ENCODE results near the gene SCAMP1. TPM values are rescaled to one million over a fixed set of nuclear protein-coding genes. Genes with fewer than 3 reads are reported as not detected.

Gene SCAMP1
- total RNA-seq, 2 experiments from 2014 or later: 13.6 to 18.3 TPM

DNA sequence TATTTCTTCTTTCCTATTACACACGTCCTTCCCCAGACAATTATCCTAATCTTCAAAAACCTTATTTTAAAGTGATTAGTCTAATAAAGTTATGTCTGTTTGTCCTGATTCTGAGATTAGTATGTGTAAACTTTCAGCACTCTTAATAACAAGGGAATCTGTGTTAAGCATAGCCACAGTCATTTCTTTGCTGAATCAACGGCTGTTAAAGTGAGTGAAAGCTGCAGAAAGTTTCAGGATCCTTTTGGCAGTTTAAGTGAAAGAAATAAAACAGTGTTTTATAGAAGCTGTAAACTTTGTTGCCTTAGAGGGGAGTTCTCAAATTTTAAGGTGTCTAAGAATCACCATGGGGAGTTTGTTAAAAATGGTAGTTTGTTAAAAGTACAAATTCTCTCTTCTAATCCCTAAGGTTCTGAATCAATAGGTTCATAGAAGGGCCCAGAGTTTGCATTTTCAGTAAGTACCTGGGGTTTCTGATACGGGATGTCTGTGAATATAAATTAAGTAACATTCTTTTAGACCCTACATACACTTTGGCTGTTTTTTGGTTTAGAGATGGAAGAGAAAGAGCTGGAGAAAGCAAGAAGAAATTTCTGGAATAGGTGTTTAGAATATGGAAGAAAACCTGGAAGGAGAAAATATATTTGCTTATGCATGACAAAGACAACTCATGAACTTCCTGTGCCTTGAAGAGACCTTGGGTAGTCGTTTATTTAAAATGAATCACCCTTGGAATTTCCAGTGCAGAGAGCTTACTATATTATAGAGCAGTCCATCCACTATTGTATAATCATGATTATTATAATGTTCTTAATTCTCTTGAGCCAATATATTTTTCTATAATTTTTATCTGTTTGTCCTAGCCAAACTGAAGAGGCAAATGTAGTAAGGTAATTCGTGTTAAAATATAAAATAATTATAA is 45.7 kb downstream of the SCAMP1 start:
- H3K27ac Mint-ChIP-seq: peak overlapping the region; percentile 71
- ChIA-PET CTCF (interaction anchor here (1.1 kb wide), 1 partner anchor 45 kb away, joined by 3 read pairs; the partner anchor contains the start of gene SCAMP1), POLR2A (no interaction called here)
- no peak overlapping the region for H3K4me3 Mint-ChIP-seq
- H3K9me3 Mint-ChIP-seq: no peaks in the 10 kb centered on the region
- DNase-seq: no peak
- H3K27me3 Mint-ChIP-seq: no peaks in the 10 kb centered on the region
- H3K4me1 Mint-ChIP-seq (ENCODE audit: low read depth): peaks cover 38% of the 10 kb centered on the region
- intact Hi-C loops (cut with micrococcal nuclease): loop anchor here (1.0 kb wide), 1 partner anchor 45 kb away; no protein-coding TSS in a partner anchor
- peaks cover 14% of the 10 kb centered on the region for H3K36me3 Mint-ChIP-seq

- peaks cover 14% of the 10 kb centered on the region for H3K36me3 Mint-ChIP-seq
- ChIA-PET CTCF (no interaction called here), POLR2A (no interaction called here)
- H3K4me1 Mint-ChIP-seq (ENCODE audit: low read depth): peaks cover 42% of the 10 kb centered on the region
- H3K4me3 Mint-ChIP-seq: no peak overlapping the region
- H3K27ac Mint-ChIP-seq: no peak overlapping the region
- no peak for DNase-seq
- intact Hi-C loops (cut with micrococcal nuclease): no loop called here
- H3K27me3 Mint-ChIP-seq: no peaks in the 10 kb centered on the region
- H3K9me3 Mint-ChIP-seq: no peaks in the 10 kb centered on the region
Measured at GRCh38 chr5:78407458-78407857, 47.0 kb downstream of the SCAMP1 start.

DNA sequence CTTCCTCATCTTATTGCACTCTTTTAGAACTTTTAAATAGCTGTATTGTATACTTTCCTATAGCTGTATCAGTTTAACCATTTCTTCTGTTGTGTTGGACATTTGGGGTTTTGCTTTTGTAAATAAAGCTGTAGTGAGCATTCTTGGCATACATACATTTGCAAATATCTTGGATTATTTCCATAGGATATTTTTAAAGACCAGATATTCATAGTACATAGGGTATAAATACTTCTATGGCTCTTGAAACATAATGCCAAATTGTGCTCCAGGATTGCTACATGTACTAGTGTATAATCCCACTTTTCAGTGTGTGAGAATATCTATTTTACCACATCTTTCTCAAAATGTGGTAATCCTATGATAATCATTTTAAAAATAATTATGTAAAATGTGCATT is 51.2 kb downstream of the SCAMP1 start:
- ChIA-PET POLR2A (no interaction called here), CTCF (no interaction called here)
- Mint-ChIP-seq H3K4me1 (ENCODE audit: low read depth) (peaks cover 28% of the 10 kb centered on the region), H3K9me3 (no peaks in the 10 kb centered on the region), H3K4me3 (no peak overlapping the region), H3K27me3 (no peaks in the 10 kb centered on the region), H3K36me3 (peaks cover 20% of the 10 kb centered on the region), H3K27ac (no peak overlapping the region)
- intact Hi-C loops (cut with micrococcal nuclease): no loop called here
- no peak for DNase-seq

- Mint-ChIP-seq H3K4me1 (ENCODE audit: low read depth) (peaks cover 15% of the 10 kb centered on the region), H3K9me3 (no peaks in the 10 kb centered on the region), H3K36me3 (peaks cover 32% of the 10 kb centered on the region), H3K27me3 (no peaks in the 10 kb centered on the region), H3K27ac (no peak overlapping the region), H3K4me3 (no peak overlapping the region)
- no peak for DNase-seq
- intact Hi-C loops (cut with micrococcal nuclease): no loop called here
- CTCF ChIA-PET: interaction anchor here (0.7 to 1.1 kb wide), 2 partner anchors 51 to 152 kb away, joined by 3 read pairs; no protein-coding TSS in a partner anchor
- POLR2A ChIA-PET: no interaction called here
Measured at GRCh38 chr5:78416677-78417425, 56.4 kb downstream of the SCAMP1 start.

- Mint-ChIP-seq H3K27me3 (no peaks in the 10 kb centered on the region), H3K4me1 (ENCODE audit: low read depth) (peaks cover 3% of the 10 kb centered on the region), H3K27ac (no peak overlapping the region), H3K4me3 (no peak overlapping the region), H3K36me3 (peaks cover 37% of the 10 kb centered on the region), H3K9me3 (no peaks in the 10 kb centered on the region)
- intact Hi-C loops (cut with micrococcal nuclease): no loop called here
- DNase-seq: no peak
- POLR2A ChIA-PET: no interaction called here
- CTCF ChIA-PET: no interaction called here
Measured at GRCh38 chr5:78419396-78419795, 59.0 kb downstream of the SCAMP1 start.

- no peak for DNase-seq
- no peak overlapping the region for H3K4me3 Mint-ChIP-seq
- CTCF ChIA-PET: no interaction called here
- H3K27me3 Mint-ChIP-seq: no peaks in the 10 kb centered on the region
- H3K4me1 Mint-ChIP-seq (ENCODE audit: low read depth): peaks cover 3% of the 10 kb centered on the region
- POLR2A ChIA-PET: no interaction called here
- intact Hi-C loops (cut with micrococcal nuclease): no loop called here
- H3K36me3 Mint-ChIP-seq: peaks cover 42% of the 10 kb centered on the region
- no peak overlapping the region for H3K27ac Mint-ChIP-seq
- H3K9me3 Mint-ChIP-seq: no peaks in the 10 kb centered on the region
Measured at GRCh38 chr5:78420548-78420947, 60.1 kb downstream of the SCAMP1 start.

DNA sequence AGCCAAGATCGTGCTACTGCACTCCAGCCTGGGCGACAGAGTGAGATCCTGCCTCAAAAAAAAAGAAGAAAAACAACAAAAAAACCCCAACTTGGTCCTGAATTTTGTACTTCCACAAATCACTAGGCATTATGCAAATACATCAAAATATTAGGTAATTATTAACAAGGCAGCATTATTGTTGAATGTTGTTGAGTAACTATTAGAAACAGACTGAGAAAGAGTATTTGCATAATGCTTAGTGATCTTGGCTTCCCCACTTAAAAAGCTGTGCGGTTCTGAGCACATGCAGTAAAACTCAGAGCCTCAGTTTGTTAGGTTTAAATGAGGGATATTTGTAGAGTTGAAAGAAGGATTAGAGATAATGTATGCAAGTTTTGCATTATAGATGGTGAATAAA is 64.2 kb downstream of the SCAMP1 start:
- Mint-ChIP-seq H3K36me3 (peaks cover 38% of the 10 kb centered on the region), H3K9me3 (no peaks in the 10 kb centered on the region), H3K4me1 (ENCODE audit: low read depth) (no peaks in the 10 kb centered on the region), H3K4me3 (no peak overlapping the region), H3K27ac (no peak overlapping the region), H3K27me3 (no peaks in the 10 kb centered on the region)
- intact Hi-C loops (cut with micrococcal nuclease): no loop called here
- ChIA-PET POLR2A (no interaction called here), CTCF (no interaction called here)
- no peak for DNase-seq

GRCh38 chr5:78429332-78429980 is 69.0 kb downstream of the SCAMP1 start:
- H3K9me3 Mint-ChIP-seq: no peaks in the 10 kb centered on the region
- no peak overlapping the region for H3K27ac Mint-ChIP-seq
- no peaks in the 10 kb centered on the region for H3K27me3 Mint-ChIP-seq
- peaks cover 42% of the 10 kb centered on the region for H3K36me3 Mint-ChIP-seq
- no peaks in the 10 kb centered on the region for H3K4me1 Mint-ChIP-seq (ENCODE audit: low read depth)
- POLR2A ChIA-PET: no interaction called here
- intact Hi-C loops (cut with micrococcal nuclease): no loop called here
- H3K4me3 Mint-ChIP-seq: no peak overlapping the region
- no peak for DNase-seq
- CTCF ChIA-PET: no interaction called here

- no peak for DNase-seq
- POLR2A ChIA-PET: no interaction called here
- Mint-ChIP-seq H3K4me3 (no peak overlapping the region), H3K9me3 (no peaks in the 10 kb centered on the region), H3K27ac (no peak overlapping the region), H3K4me1 (ENCODE audit: low read depth) (no peaks in the 10 kb centered on the region), H3K27me3 (no peaks in the 10 kb centered on the region), H3K36me3 (peaks cover 45% of the 10 kb centered on the region)
- CTCF ChIA-PET: no interaction called here
- intact Hi-C loops (cut with micrococcal nuclease): no loop called here
Measured at GRCh38 chr5:78430866-78431265, 70.4 kb downstream of the SCAMP1 start.

- Mint-ChIP-seq H3K36me3 (peaks cover 57% of the 10 kb centered on the region), H3K9me3 (no peaks in the 10 kb centered on the region), H3K4me1 (ENCODE audit: low read depth) (no peaks in the 10 kb centered on the region), H3K27ac (no peak overlapping the region), H3K4me3 (no peak overlapping the region), H3K27me3 (no peaks in the 10 kb centered on the region)
- intact Hi-C loops (cut with micrococcal nuclease): no loop called here
- ChIA-PET POLR2A (no interaction called here), CTCF (no interaction called here)
- DNase-seq: no peak
Measured at GRCh38 chr5:78433972-78434371, 73.6 kb downstream of the SCAMP1 start.

DNA sequence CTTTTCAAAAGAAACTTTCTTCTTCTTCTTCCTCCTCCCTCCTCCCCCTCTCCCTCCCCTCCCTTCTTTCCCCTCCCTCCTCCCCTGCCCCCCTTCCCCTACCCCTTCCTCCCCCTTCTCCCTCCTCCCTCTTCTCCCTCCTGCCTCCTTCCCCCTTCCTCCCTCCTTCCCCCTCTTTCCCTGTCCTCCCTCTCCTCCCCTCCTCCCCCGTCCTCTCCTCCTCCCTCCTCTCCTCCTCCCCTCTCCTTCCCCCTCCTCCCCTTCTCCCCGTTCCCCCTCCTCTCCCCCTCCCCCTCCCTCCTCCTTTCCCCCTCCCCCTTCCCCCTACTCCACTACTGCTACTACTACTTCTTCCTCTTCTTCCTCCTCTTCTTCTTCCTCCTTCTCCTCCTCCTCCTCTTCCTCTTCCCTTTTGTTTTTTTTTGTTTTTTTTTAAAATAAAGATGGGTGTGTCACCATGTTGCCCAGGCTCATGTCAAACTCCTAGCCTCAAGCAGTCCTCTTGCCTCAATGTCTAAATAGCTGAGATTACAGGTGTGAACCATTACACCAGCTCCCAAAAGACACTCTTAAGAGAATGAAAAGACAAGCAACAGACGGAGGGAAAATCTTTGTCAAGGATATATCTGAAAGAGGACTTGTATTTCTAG is 87.5 kb downstream of the SCAMP1 start:
- intact Hi-C loops (cut with micrococcal nuclease): no loop called here
- Mint-ChIP-seq H3K27me3 (no peaks in the 10 kb centered on the region), H3K4me3 (no peak overlapping the region), H3K27ac (no peak overlapping the region), H3K9me3 (peaks cover 3% of the 10 kb centered on the region), H3K4me1 (ENCODE audit: low read depth) (no peaks in the 10 kb centered on the region), H3K36me3 (peaks cover 36% of the 10 kb centered on the region)
- CTCF ChIA-PET: interaction anchor here (0.6 kb wide), 1 partner anchor 551 kb away, joined by 3 read pairs; no protein-coding TSS in a partner anchor
- POLR2A ChIA-PET: no interaction called here
- no peak for DNase-seq

DNA sequence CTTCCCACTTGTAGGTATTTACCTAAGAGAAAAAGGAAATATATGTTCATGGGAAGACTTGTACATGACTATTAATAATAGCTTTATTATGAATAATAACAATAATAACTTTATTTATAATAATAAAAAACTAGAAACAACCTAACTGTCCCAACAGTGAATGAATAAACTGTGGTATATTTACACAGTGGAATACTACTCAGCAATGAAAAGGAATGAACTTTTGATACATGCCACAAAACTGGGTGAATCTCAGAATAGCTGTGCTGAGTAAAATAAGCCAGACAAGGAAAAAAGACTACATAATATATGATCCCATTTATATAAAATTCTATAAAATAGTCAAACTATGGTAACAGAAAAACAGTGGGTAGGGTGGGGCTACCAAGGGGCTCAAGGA is 88.7 kb downstream of the SCAMP1 start:
- Mint-ChIP-seq H3K27me3 (no peaks in the 10 kb centered on the region), H3K4me3 (no peak overlapping the region), H3K4me1 (ENCODE audit: low read depth) (no peaks in the 10 kb centered on the region), H3K36me3 (peaks cover 33% of the 10 kb centered on the region), H3K9me3 (peaks cover 3% of the 10 kb centered on the region), H3K27ac (no peak overlapping the region)
- intact Hi-C loops (cut with micrococcal nuclease): no loop called here
- DNase-seq: no peak
- ChIA-PET POLR2A (interaction anchor here (0.6 kb wide), 1 partner anchor 83 kb away, joined by 4 read pairs; no protein-coding TSS in a partner anchor), CTCF (no interaction called here)

Data from activated CD4-positive, alpha-beta memory T cell treated with anti-CD3 and anti-CD28 coated beads for 36 hours (primary cell).